Ishikawa (cell line): ENCODE results near the gene B3GALT4.

Experiments
- CREB1 ChIP-seq: IDR thresholded peaks from 2 replicates; pipeline ENCODE4 v1.6.1; 2012; ENCODE audit warnings: low read depth
- EGR1 ChIP-seq: IDR thresholded peaks from 2 replicates; pipeline ENCODE4 v1.6.1; 2012
- EP300 ChIP-seq: IDR thresholded peaks from 2 replicates; pipeline ENCODE4 v1.6.1; 2012; ENCODE audit warnings: borderline replicate concordance
- FOXM1 ChIP-seq: IDR thresholded peaks from 2 replicates; pipeline ENCODE4 v1.6.1; 2012; ENCODE audit warnings: low read depth, borderline replicate concordance
- MAX ChIP-seq: IDR thresholded peaks from 2 replicates; pipeline ENCODE4 v1.6.1; 2012
- NFIC ChIP-seq: IDR thresholded peaks from 2 replicates; pipeline ENCODE4 v1.6.1; 2012
- RAD21 ChIP-seq: IDR thresholded peaks from 2 replicates; pipeline ENCODE4 v1.6.1; 2012; ENCODE audit warnings: low read depth
- REST ChIP-seq: IDR thresholded peaks from 2 replicates; pipeline ENCODE4 v1.6.1; 2012; ENCODE audit warnings: low read depth, mild to moderate bottlenecking
- TAF1 ChIP-seq: IDR thresholded peaks from 2 replicates; pipeline ENCODE4 v1.6.1; 2012; ENCODE audit warnings: low read depth, mild to moderate bottlenecking
- TCF12 ChIP-seq: IDR thresholded peaks from 2 replicates; pipeline ENCODE4 v1.6.1; 2012; ENCODE audit warnings: low read depth
- TEAD4 ChIP-seq: IDR thresholded peaks from 2 replicates; pipeline ENCODE4 v1.6.1; 2012
- USF1 ChIP-seq: IDR thresholded peaks from 2 replicates; pipeline ENCODE4 v1.6.1; 2012
- ZBTB7A ChIP-seq: IDR thresholded peaks from 2 replicates; pipeline ENCODE4 v1.6.1; 2012; ENCODE audit warnings: low read depth

- TF ChIP-seq EP300 (no peak), RAD21 (no peak), MAX (no peak), USF1 (no peak), ZBTB7A (no peak), FOXM1 (no peak), CREB1 (no peak), TAF1 (no peak), REST (no peak), TCF12 (no peak), TEAD4 (no peak), NFIC (no peak), EGR1 (no peak)
Measured at GRCh38 chr6:33301877-33302276, 25.0 kb downstream of the B3GALT4 start.
